RWPE2 (cell line): ENCODE data around the gene RNPEPL1.

Source experiments
- ATAC-seq: fragments of 200-7000 bp; cut with Tn5 transposase; 3 replicates; pipeline ENCODE4 v1.9.1; 2021; ENCODE audit warnings: low read depth
- DNase-seq: peaks from one replicate; pipeline ENCODE4 v3.0.0-alpha.2; 2020; ENCODE audit warnings: low spot score
- H3K27ac ChIP-seq: fragments of 450-650 bp; 2 replicates; pipeline ENCODE4 v1.5.1; 2017; ENCODE audit warnings: mild to moderate bottlenecking; ENCODE audit not compliant: poor library complexity, severe bottlenecking
- H3K27me3 ChIP-seq: fragments of 250-450 bp; sonication (Bioruptor Pico); 2 replicates; pipeline ENCODE4 v1.5.1; 2021; ENCODE audit warnings: mild to moderate bottlenecking, moderate library complexity; ENCODE audit not compliant: insufficient read depth, poor library complexity, severe bottlenecking
- H3K36me3 ChIP-seq: fragments of 250-450 bp; sonication (Bioruptor Pico); 2 replicates; pipeline ENCODE4 v1.5.1; 2020; ENCODE audit warnings: low read depth, mild to moderate bottlenecking, moderate library complexity
- H3K4me1 ChIP-seq: fragments of 250-450 bp; sonication (Bioruptor Pico); 2 replicates; pipeline ENCODE4 v1.5.1; 2021; ENCODE audit warnings: mild to moderate bottlenecking, moderate library complexity; ENCODE audit not compliant: insufficient read depth, poor library complexity, severe bottlenecking
- H3K4me3 ChIP-seq: fragments of 250-450 bp; sonication (Bioruptor Pico); 2 replicates; pipeline ENCODE4 v1.5.1; 2021; ENCODE audit warnings: mild to moderate bottlenecking, moderate library complexity; ENCODE audit not compliant: severe bottlenecking
- H3K9me3 ChIP-seq: fragments of 250-450 bp; sonication (Bioruptor Pico); 2 replicates; pipeline ENCODE4 v1.5.1; 2021; ENCODE audit warnings: mild to moderate bottlenecking, moderate library complexity; ENCODE audit not compliant: severe bottlenecking
- CTCF ChIP-seq: fragments of 450-650 bp; IDR thresholded peaks from one replicate; pipeline ENCODE4 v1.5.1; 2017; ENCODE audit warnings: mild to moderate bottlenecking, moderate library complexity; ENCODE audit not compliant: poor library complexity, severe bottlenecking

The RNPEPL1 gene

GRCh38 chr2:240525802-240526201 lies 42.5 kb upstream of the RNPEPL1 start:
- Histone ChIP-seq H3K9me3 (no peaks in the 10 kb centered on the region), H3K27ac (no peak overlapping the region), H3K36me3 (no peaks in the 10 kb centered on the region), H3K27me3 (peaks cover under 1% of the 10 kb centered on the region), H3K4me1 (no peaks in the 10 kb centered on the region), H3K4me3 (no peak overlapping the region)
- DNase-seq (no peak), ATAC-seq (no peak)
- no peak for TF ChIP-seq CTCF

- H3K4me1 ChIP-seq = no peaks in the 10 kb centered on the region
- no peak for TF ChIP-seq CTCF
- no peak overlapping the region for H3K27ac ChIP-seq
- H3K4me3 ChIP-seq = no peak overlapping the region
- no peaks in the 10 kb centered on the region for H3K36me3 ChIP-seq
- no peaks in the 10 kb centered on the region for H3K27me3 ChIP-seq
- H3K9me3 ChIP-seq = peaks cover 4% of the 10 kb centered on the region
- DNase-seq = no peak
- ATAC-seq = no peak
These were observed 41.8 kb upstream of the RNPEPL1 start for GRCh38 chr2:240526521-240526920.

- H3K27me3 ChIP-seq = no peaks in the 10 kb centered on the region
- no peaks in the 10 kb centered on the region for H3K36me3 ChIP-seq
- no peak for DNase-seq
- no peak for ATAC-seq
- no peaks in the 10 kb centered on the region for H3K4me1 ChIP-seq
- TF ChIP-seq CTCF = no peak
- peaks cover 6% of the 10 kb centered on the region for H3K9me3 ChIP-seq
- H3K27ac ChIP-seq = no peak overlapping the region
- H3K4me3 ChIP-seq = no peak overlapping the region
These were observed 41.0 kb upstream of the RNPEPL1 start for GRCh38 chr2:240527153-240527750.

DNA sequence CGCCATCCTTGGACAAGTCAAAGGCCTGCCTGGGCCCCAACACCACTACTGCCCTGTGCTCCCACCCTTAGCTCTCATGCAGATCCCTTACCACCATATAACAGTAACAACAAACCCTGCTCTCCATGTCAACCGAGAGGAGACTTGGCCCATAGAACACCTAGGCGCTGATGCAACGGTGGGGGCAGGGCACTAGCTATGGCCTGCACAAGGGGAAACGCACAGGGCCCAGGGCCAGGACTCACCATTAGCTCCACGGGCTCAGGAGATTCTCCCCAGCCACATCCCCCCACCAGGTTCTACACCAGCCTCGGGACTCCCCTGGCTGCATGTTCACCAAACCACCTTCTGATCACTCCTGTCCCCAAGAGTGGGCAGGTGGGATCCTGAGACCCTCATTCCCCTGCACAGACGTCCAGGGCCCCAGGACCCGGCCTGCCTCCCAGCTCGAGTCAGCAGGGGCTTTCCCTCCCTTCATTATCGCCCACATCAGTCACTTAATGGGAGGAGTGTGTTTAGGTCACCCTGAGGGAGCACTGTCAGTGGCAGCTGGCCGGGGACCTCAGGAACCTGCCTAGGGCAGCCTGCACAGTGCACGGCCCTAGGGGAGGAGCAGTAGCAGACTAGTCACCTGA lies 39.8 kb upstream of the RNPEPL1 start:
- DNase-seq (no peak), ATAC-seq (no peak)
- H3K4me3 ChIP-seq = no peak overlapping the region
- no peaks in the 10 kb centered on the region for H3K4me1 ChIP-seq
- no peaks in the 10 kb centered on the region for H3K27me3 ChIP-seq
- H3K9me3 ChIP-seq = peaks cover 8% of the 10 kb centered on the region
- no peak overlapping the region for H3K27ac ChIP-seq
- no peaks in the 10 kb centered on the region for H3K36me3 ChIP-seq
- TF ChIP-seq CTCF = no peak

- no peak for ATAC-seq
- no peaks in the 10 kb centered on the region for H3K36me3 ChIP-seq
These were observed 38.8 kb upstream of the RNPEPL1 start for GRCh38 chr2:240529344-240529999.

More at GRCh38 chr2:240529344-240529999, 38.8 kb upstream of the RNPEPL1 start:
- Histone ChIP-seq H3K27ac (no peak overlapping the region), H3K4me1 (no peaks in the 10 kb centered on the region), H3K4me3 (no peak overlapping the region), H3K9me3 (peaks cover 8% of the 10 kb centered on the region), H3K27me3 (no peaks in the 10 kb centered on the region)
- TF ChIP-seq CTCF = no peak
- no peak for DNase-seq
